Measurements from ENCODE around the gene SLC51B.

SLC51B gene

DNA sequence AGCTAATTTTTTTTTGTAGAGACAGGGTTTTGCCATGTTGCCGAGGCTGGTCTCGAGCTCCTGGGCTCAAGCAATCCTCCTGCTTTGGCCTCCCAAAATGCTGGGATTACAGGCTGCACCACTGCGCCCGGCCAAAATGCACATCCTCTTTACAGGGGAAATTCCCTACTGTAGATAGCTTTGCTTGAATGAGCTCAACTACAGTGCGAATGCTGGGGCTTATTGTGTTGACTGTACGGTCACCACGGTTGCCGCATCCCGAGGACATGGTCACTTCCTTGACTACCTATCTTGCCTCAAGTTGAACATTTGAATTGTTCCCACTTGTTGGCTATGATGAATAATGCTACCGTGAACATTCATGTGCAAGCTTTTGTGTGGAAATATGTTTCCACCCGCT, 10.5 kb upstream of the SLC51B start:
- no peak overlapping the region for H3K9ac ChIP-seq (ENCODE audit: low read depth, low read length)
- H3K36me3 ChIP-seq (ENCODE audit: insufficient read depth, low read length) = no peaks in the 10 kb centered on the region
- H3K27ac ChIP-seq (ENCODE audit: low read length) = no peak overlapping the region
- no peak overlapping the region for H2AFZ ChIP-seq (ENCODE audit: low read depth, low read length)
- TF ChIP-seq EZH2 (IDR thresholded peaks at IDR 0.05; ENCODE audit: borderline replicate concordance, low read depth, low read length, severe bottlenecking) (no peak), CTCF (IDR thresholded peaks at IDR 0.05; ENCODE audit: borderline replicate concordance, extremely low read depth, low read length, poor library complexity, severe bottlenecking) (no peak)
- ATAC-seq (ENCODE audit: insufficient read depth, low read depth) (no peak), DNase-seq (no peak)
- no peaks in the 10 kb centered on the region for H3K9me3 ChIP-seq (ENCODE audit: insufficient read depth, low read length, severe bottlenecking)
- no peaks in the 10 kb centered on the region for H3K79me2 ChIP-seq (ENCODE audit: insufficient read depth, low read length)
- H3K27me3 ChIP-seq (ENCODE audit: insufficient read depth, low read length, poor library complexity) = no peaks in the 10 kb centered on the region
- no peak overlapping the region for H3K4me3 ChIP-seq (ENCODE audit: low read depth in 1 of 2, low read length in 2 of 2)
- peaks cover 4% of the 10 kb centered on the region for H3K4me1 ChIP-seq (ENCODE audit: insufficient read depth, low read length)
- no peaks in the 10 kb centered on the region for H4K20me1 ChIP-seq (ENCODE audit: insufficient read depth, low read length)
- H3K4me2 ChIP-seq (ENCODE audit: insufficient read depth, low read length) = no peak overlapping the region

GRCh38 chr15:65037309-65037708, 7.9 kb upstream of the SLC51B start:
- no peak overlapping the region for H3K4me2 ChIP-seq (ENCODE audit: insufficient read depth, low read length)
- H3K9me3 ChIP-seq (ENCODE audit: insufficient read depth, low read length, severe bottlenecking) = no peaks in the 10 kb centered on the region
- H3K9ac ChIP-seq (ENCODE audit: low read depth, low read length) = no peak overlapping the region
- no peak for DNase-seq
- no peaks in the 10 kb centered on the region for H3K36me3 ChIP-seq (ENCODE audit: insufficient read depth, low read length)
- H2AFZ ChIP-seq (ENCODE audit: low read depth, low read length) = no peak overlapping the region
- TF ChIP-seq EZH2 (IDR thresholded peaks at IDR 0.05; ENCODE audit: borderline replicate concordance, low read depth, low read length, severe bottlenecking) (no peak), CTCF (IDR thresholded peaks at IDR 0.05; ENCODE audit: borderline replicate concordance, extremely low read depth, low read length, poor library complexity, severe bottlenecking) (no peak)
- ATAC-seq (ENCODE audit: insufficient read depth, low read depth) = no peak
- H3K4me3 ChIP-seq (ENCODE audit: low read depth in 1 of 2, low read length in 2 of 2) = no peak overlapping the region
- no peaks in the 10 kb centered on the region for H3K79me2 ChIP-seq (ENCODE audit: insufficient read depth, low read length)
- H4K20me1 ChIP-seq (ENCODE audit: insufficient read depth, low read length) = no peaks in the 10 kb centered on the region
- H3K4me1 ChIP-seq (ENCODE audit: insufficient read depth, low read length) = no peaks in the 10 kb centered on the region
- no peak overlapping the region for H3K27ac ChIP-seq (ENCODE audit: low read length)
- H3K27me3 ChIP-seq (ENCODE audit: insufficient read depth, low read length, poor library complexity) = no peaks in the 10 kb centered on the region

GRCh38 chr15:65038428-65038827, 6.8 kb upstream of the SLC51B start:
- TF ChIP-seq CTCF (IDR thresholded peaks at IDR 0.05; ENCODE audit: borderline replicate concordance, extremely low read depth, low read length, poor library complexity, severe bottlenecking) (no peak), EZH2 (IDR thresholded peaks at IDR 0.05; ENCODE audit: borderline replicate concordance, low read depth, low read length, severe bottlenecking) (no peak)
- Histone ChIP-seq H3K4me1 (ENCODE audit: insufficient read depth, low read length) (no peaks in the 10 kb centered on the region), H3K79me2 (ENCODE audit: insufficient read depth, low read length) (no peaks in the 10 kb centered on the region), H3K4me3 (ENCODE audit: low read depth in 1 of 2, low read length in 2 of 2) (no peak overlapping the region), H4K20me1 (ENCODE audit: insufficient read depth, low read length) (no peaks in the 10 kb centered on the region), H3K9me3 (ENCODE audit: insufficient read depth, low read length, severe bottlenecking) (no peaks in the 10 kb centered on the region), H3K36me3 (ENCODE audit: insufficient read depth, low read length) (no peaks in the 10 kb centered on the region), H3K27me3 (ENCODE audit: insufficient read depth, low read length, poor library complexity) (no peaks in the 10 kb centered on the region), H3K4me2 (ENCODE audit: insufficient read depth, low read length) (no peak overlapping the region), H2AFZ (ENCODE audit: low read depth, low read length) (no peak overlapping the region), H3K9ac (ENCODE audit: low read depth, low read length) (no peak overlapping the region), H3K27ac (ENCODE audit: low read length) (no peak overlapping the region)
- ATAC-seq (ENCODE audit: insufficient read depth, low read depth) = no peak
- no peak for DNase-seq

GRCh38 chr15:65038836-65039235, 6.4 kb upstream of the SLC51B start:
- no peaks in the 10 kb centered on the region for H3K36me3 ChIP-seq (ENCODE audit: insufficient read depth, low read length)
- H3K27me3 ChIP-seq (ENCODE audit: insufficient read depth, low read length, poor library complexity) = no peaks in the 10 kb centered on the region
- no peak overlapping the region for H2AFZ ChIP-seq (ENCODE audit: low read depth, low read length)
- H3K4me2 ChIP-seq (ENCODE audit: insufficient read depth, low read length) = no peak overlapping the region
- no peaks in the 10 kb centered on the region for H3K9me3 ChIP-seq (ENCODE audit: insufficient read depth, low read length, severe bottlenecking)
- no peak overlapping the region for H3K9ac ChIP-seq (ENCODE audit: low read depth, low read length)
- no peaks in the 10 kb centered on the region for H3K4me1 ChIP-seq (ENCODE audit: insufficient read depth, low read length)
- no peak overlapping the region for H3K4me3 ChIP-seq (ENCODE audit: low read depth in 1 of 2, low read length in 2 of 2)
- H3K79me2 ChIP-seq (ENCODE audit: insufficient read depth, low read length) = no peaks in the 10 kb centered on the region
- no peak overlapping the region for H3K27ac ChIP-seq (ENCODE audit: low read length)
- no peaks in the 10 kb centered on the region for H4K20me1 ChIP-seq (ENCODE audit: insufficient read depth, low read length)
- TF ChIP-seq EZH2 (IDR thresholded peaks at IDR 0.05; ENCODE audit: borderline replicate concordance, low read depth, low read length, severe bottlenecking) (no peak), CTCF (IDR thresholded peaks at IDR 0.05; ENCODE audit: borderline replicate concordance, extremely low read depth, low read length, poor library complexity, severe bottlenecking) (no peak)
- ATAC-seq (ENCODE audit: insufficient read depth, low read depth) (no peak), DNase-seq (no peak)
